Tongue (tissue), 2 donors: ENCODE measurements around the gene CSNK1G1. TPM values are rescaled to one million over a fixed set of nuclear protein-coding genes. Genes with fewer than 3 reads are reported as not detected.

Experiments
- DNase-seq: peaks from one replicate; pipeline ENCODE4 v3.0.0-alpha.2; 2015
- total RNA-seq: library from RNA; depleted of rRNA; stranded (reverse); fragments of >200 nt; gene quantifications from one replicate; pipeline ENCODE4 v1.2.3, GENCODE V29; 2014

Gene CSNK1G1
- total RNA-seq, 1 donor from 2014 or later, result 18.8 TPM

GRCh38 chr15:64191971-64192830 is 163.8 kb downstream of the CSNK1G1 start:
- no peak for DNase-seq

GRCh38 chr15:64187396-64188191 is 168.4 kb downstream of the CSNK1G1 start:
- no peak for DNase-seq

GRCh38 chr15:64185146-64185911 is 170.6 kb downstream of the CSNK1G1 start:
- DNase-seq, result no peak

DNA sequence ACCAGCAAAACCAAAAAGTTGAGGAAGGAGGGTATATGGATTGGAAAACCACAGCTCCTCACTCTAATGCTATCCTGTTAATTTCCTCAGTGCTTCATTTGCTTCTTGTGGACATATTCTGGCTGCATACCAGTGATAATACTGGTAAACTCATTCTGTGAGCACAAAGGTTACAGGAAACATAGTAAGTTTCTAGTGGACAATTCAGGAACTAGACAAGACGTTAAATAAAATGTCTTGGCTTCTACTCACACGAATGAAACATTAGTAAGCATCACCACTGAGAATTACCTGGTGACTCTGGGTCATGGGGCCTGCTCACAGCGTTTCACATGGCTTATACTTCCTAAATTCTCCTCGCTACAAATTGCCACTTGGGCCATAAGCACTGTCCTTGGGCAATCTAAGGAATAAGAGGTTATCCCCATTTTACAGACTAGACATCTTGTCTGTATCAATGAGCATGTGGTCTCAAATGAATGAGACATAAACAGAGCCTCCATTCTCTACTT is 173.1 kb downstream of the CSNK1G1 start:
- no peak for DNase-seq

GRCh38 chr15:64180235-64180824 is 175.6 kb downstream of the CSNK1G1 start:
- peak; percentile 15 for DNase-seq

DNA sequence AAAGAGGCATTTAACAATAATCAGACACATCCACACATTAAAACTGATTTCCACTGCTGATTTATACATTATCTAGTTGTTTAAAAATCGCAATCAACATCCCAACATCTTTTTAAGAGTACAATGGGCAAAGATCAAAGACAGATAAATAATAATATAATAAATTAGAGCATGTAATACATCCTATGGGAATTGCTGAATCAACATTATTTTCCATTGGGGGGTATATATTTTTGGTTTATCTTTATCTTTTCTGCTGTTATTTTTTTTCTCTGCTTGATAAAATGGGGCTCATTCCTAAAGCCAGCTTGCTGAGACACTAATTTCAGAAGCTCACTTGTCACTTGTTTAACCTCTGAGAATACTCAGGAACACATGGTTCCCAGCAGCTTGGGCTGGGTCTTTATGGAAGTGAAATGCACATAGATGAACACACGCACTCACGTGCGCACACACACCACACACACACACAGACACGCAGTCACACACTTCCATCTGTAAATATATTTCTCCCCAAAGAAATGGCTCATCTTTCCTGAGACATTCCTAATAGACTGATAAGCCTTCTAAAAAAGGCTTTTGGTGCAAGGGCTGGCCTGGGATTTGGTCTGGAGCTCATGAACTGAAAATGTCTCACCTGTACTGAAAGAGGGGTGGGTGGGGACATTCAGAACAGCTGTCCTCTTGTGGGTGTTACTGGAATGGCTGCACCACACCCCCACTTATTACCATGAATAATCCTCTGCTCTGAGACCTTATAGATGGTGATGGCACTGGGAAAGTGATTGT is 189.7 kb downstream of the CSNK1G1 start:
- DNase-seq, result peak; percentile 25

GRCh38 chr15:64164436-64164835 is 191.5 kb downstream of the CSNK1G1 start:
- no peak for DNase-seq

- DNase-seq, result no peak
These were observed 192.2 kb downstream of the CSNK1G1 start for GRCh38 chr15:64163659-64164362.

DNA sequence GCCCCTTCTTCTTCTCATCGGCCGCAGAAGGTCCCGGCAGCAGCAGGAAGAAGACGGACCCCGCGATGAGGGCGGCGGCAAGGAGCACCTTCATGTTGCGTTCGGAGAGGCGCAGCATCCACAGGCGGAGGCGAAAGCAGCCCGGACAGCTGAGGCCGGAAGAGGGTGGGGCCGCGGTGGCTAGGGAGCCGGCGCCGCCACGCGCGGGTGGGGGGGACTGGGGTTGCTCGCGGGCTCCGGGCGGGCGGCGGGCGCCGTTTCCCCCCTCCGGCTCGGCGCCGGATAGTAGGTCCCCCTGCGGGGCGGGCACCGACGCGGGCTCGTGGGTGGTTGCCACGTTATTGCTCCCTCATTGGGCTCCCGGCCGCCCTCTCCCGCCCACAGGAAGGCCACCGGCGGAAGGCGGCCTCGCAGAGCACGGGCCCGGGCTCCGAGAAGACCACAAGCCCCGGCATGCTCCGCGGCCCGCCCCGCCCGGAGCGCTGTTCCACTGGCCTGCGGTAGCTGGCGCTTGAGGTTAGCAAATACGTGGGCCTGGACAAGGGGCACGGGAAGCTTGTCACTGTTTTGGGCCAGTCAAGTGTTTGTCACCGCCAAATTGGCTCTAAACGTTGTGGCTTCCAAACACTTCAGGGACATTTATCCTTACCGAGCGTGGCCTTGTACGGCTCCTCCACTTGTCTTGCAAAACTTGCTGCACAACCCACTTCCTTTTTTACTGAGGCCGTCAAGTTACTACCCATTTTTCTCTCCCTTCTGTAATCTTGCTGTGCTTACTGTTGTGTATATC is 192.9 kb downstream of the CSNK1G1 start, which contains the start of gene PPIB:
Gene PPIB (minus strand): TSS at position 154 of the 790 bp plus-strand sequence. CDS start 36 bp downstream, at position 118.
- DNase-seq, result peak; percentile 98

GRCh38 chr15:64162478-64162868 is 193.5 kb downstream of the CSNK1G1 start:
- no peak for DNase-seq

DNA sequence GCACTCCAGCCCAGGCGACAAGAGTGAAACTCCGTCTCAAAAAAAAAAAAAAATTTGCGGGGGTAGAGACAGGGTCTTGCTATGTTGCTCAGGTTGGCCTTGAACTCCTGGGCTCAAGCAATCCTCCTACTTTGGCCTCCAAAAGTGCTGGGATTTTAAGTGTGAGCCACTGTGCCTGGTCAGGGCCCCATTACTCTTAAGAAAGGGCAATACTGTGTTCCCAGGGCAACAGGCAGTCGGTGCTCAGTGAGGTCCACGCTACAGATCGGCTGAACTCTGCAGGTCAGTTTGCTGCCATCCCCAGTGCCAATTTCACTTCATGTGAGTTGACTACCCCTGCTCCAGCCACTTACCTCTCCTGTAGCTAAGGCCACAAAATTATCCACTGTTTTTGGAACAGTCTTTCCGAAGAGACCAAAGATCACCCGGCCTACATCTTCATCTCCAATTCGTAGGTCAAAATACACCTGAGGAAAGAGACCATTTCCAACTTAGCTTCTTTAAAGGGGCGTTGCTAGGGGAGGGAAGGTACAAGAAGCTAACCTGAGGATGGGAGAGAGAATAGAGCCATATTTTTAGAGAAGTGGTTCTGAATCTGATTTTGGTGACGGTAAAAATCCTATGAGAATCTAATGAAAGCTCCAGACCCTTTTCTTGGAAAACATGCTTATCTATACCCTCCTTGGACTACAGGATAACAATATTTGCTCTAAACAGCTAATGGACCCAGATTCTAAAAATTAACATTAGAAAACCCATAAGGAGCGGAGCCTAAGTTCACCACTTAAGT is 194.1 kb downstream of the CSNK1G1 start:
- DNase-seq, result no peak

GRCh38 chr15:64158363-64159134 is 197.4 kb downstream of the CSNK1G1 start:
- no peak for DNase-seq

GRCh38 chr15:64157599-64158125 is 198.3 kb downstream of the CSNK1G1 start:
- DNase-seq, result no peak

- no peak for DNase-seq
These were observed 199.2 kb downstream of the CSNK1G1 start for GRCh38 chr15:64156652-64157331.

GRCh38 chr15:64155802-64156651 is 199.9 kb downstream of the CSNK1G1 start:
- DNase-seq, result no peak
